Hepatocyte (in vitro differentiated cells): ENCODE data around the gene FXR1.

Experiments
- CTCF ChIP-seq: fragments of 200-600 bp; sonication (generic); IDR thresholded peaks from 2 replicates; pipeline ENCODE4 v1.5.1; 2016; ENCODE audit warnings: antibody characterized with exemption, mild to moderate bottlenecking; ENCODE audit not compliant: poor library complexity
- EZH2 ChIP-seq: fragments of 200-600 bp; sonication (generic); IDR thresholded peaks from 2 replicates; pipeline ENCODE4 v1.6.1; 2016; ENCODE audit warnings: antibody characterized with exemption, mild to moderate bottlenecking, borderline replicate concordance
- EZH2phosphoT487 ChIP-seq: fragments of 200-600 bp; sonication (generic); IDR thresholded peaks from one replicate; pipeline ENCODE4 v1.6.1; 2018; ENCODE audit warnings: antibody characterized with exemption, mild to moderate bottlenecking, low read depth, moderate library complexity; ENCODE audit not compliant: unreplicated experiment, severe bottlenecking

GRCh38 chr3:180870008-180870699 lies 42.3 kb upstream of the FXR1 start:
- TF ChIP-seq CTCF: no peak
- TF ChIP-seq EZH2phosphoT487: no peak
- TF ChIP-seq EZH2: no peak
